Lung (tissue), 16 donors: ENCODE measurements around the gene SLC13A5. TPM values are rescaled to one million over a fixed set of nuclear protein-coding genes. Genes with fewer than 3 reads are reported as not detected.
A peak's percentile ranks its signal among the peaks of the same experiment; 100 is the strongest.

Experiments
- ATAC-seq: fragments of 200-7000 bp; cut with Tn5 transposase; one replicate; pipeline ENCODE4 v1.9.1; 2020; ENCODE audit warnings: moderate number of reproducible peaks; ENCODE audit not compliant: insufficient read depth, low FRiP score
- DNase-seq, 3 donors: peaks; one replicate each; pipeline ENCODE4 v3.0.0-alpha.2; 2013 to 2017
- H3K27ac ChIP-seq, 2 donors: one replicate each; pipeline ENCODE4 v1.5.1; 2013; ENCODE audit warnings: mild to moderate bottlenecking in 2 of 2, moderate library complexity in 2 of 2, control low read depth in 1 of 2, inconsistent platforms in 1 of 2, low read depth in 1 of 2, low read length in 1 of 2
- H3K27me3 ChIP-seq, 3 donors: one replicate each; pipeline ENCODE4 v1.5.1; 2013; ENCODE audit warnings: low read length in 2 of 3; ENCODE audit not compliant: control insufficient read depth in 3 of 3, insufficient read depth in 3 of 3
- H3K36me3 ChIP-seq, 4 donors: one replicate each; pipeline ENCODE4 v1.5.1; 2013; ENCODE audit warnings: low read length in 4 of 4, mild to moderate bottlenecking in 1 of 4, moderate library complexity in 1 of 4; ENCODE audit not compliant: control insufficient read depth in 4 of 4, insufficient read depth in 4 of 4
- H3K4me1 ChIP-seq, 5 donors: one replicate each; pipeline ENCODE4 v1.5.1; 2013; ENCODE audit warnings: low read length in 5 of 5, mild to moderate bottlenecking in 2 of 5, moderate library complexity in 1 of 5; ENCODE audit not compliant: control insufficient read depth in 5 of 5, insufficient read depth in 5 of 5
- H3K4me3 ChIP-seq: one replicate; pipeline ENCODE4 v1.5.1; 2013; ENCODE audit warnings: mild to moderate bottlenecking, control low read depth, moderate library complexity
- H3K9ac ChIP-seq, 2 donors: one replicate each; pipeline ENCODE4 v1.5.1; 2013; ENCODE audit warnings: low read length in 2 of 2, control low read depth in 1 of 2; ENCODE audit not compliant: insufficient read depth in 1 of 2
- H3K9me3 ChIP-seq, 4 donors: one replicate each; pipeline ENCODE4 v1.5.1; 2013; ENCODE audit warnings: low read length in 3 of 4, mild to moderate bottlenecking in 1 of 4, moderate library complexity in 1 of 4; ENCODE audit not compliant: control insufficient read depth in 4 of 4, insufficient read depth in 3 of 4
- WGBS, 2 donors: extraction: QIAGEN DNeasy Blood & Tissue Kit; methylation state at CpG; one replicate each; pipeline ENCODE4 v1.1.7; 2013; 5-methylcytosine and 5-hydroxymethylcytosine counted together
- long read RNA-seq, 5 donors: transcript quantifications; one replicate each; lab custom pipeline, GENCODE V29; 2026
- polyA plus RNA-seq, 2 donors: library from polyadenylated mRNA; stranded (reverse); fragments of 200-250 nt; gene quantifications; one replicate each; pipeline ENCODE4 v1.2.1, GENCODE V29; 2013
- total RNA-seq, 2 donors: library from RNA; depleted of rRNA in 1 of 2; stranded (reverse); fragments of >200 nt in 1 of 2; gene quantifications; one replicate each; pipeline ENCODE4 v1.2.1, GENCODE V29; 2014 to 2021
- TF ChIP-seq, protein P1 (sequence below): IDR thresholded peaks from 2 replicates; pipeline ENCODE4 v1.5.1; 2012; ENCODE audit warnings: mild to moderate bottlenecking; ENCODE audit errors: control extremely low read depth, extremely low read depth
- donor health status: control.
- donor health status: control.
- donor health status: Bipolar disorder and iron deficiency.
- donor health status: healthy.
- donor health status: DM: yes; HTN: yes; CAD: no.

The SLC13A5 gene
- total RNA-seq (under 1 TPM in 1 of 2 donors, not detected in 1; 0.18 TPM), polyA plus RNA-seq (not detected)
- long read RNA-seq, donor 1: 0 reads
- long read RNA-seq, donor 2: 0 reads
- long read RNA-seq, donor 3: 0 reads
- long read RNA-seq, donor 4, full-length matches to known transcripts: 2 of 2 reads
- long read RNA-seq, donor 4, partial matches to known transcripts: 0 of 2 reads
- long read RNA-seq, donor 4, other reads (novel, unspliced or antisense): 0 of 2 reads
- long read RNA-seq, donor 5, full-length matches to known transcripts: 1 of 1 reads
- long read RNA-seq, donor 5, partial matches to known transcripts: 0 of 1 reads
- long read RNA-seq, donor 5, other reads (novel, unspliced or antisense): 0 of 1 reads

DNA sequence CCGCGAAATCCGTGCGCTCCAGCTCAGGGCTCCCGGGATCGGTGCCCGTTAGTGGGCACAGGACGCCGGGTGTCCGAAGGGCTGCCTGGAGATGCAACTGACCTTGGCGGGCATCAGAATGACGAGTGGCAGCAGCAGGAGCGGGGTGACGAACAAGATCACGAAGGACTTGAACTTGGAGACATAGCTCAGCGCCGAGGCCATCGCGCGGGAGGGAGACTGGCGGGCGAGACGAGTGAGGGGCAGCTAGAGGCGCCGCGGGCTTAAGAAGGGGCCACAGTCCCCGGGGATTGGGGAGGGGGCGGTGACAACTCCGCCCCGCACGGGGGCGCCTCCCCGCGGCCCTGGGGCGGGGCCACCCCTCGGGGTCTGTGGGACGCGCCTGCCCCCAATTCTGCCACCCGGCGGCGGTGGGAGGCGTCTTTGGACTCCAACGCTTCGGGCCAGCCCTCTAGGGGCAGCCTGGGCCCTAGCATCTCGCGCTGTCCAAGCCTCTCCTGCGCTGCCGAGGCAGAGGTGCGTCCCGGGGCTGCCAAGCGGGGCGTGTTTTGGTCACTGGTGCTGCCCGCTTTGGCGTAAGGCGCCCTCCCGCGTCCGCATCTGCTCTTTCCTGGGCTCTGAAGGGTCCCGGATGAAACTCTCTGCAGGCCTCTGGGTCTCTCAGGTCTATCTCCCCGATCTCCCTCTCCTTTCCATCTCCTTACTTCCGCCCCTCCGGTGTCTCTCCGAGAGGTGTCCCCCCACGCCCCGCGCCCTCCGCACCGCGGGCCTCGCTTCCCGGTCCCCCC lies at the start of gene SLC13A5:
Gene SLC13A5, minus strand, starts transcription at position 240 of the 788 bp plus-strand sequence. Its CDS starts 36 bp downstream, at position 204.
- no peak within 1 kb of the TSS for H3K9ac ChIP-seq
- H3K36me3 ChIP-seq: no peaks in the 10 kb centered on the region
- ATAC-seq: no peak
- peaks cover 0 to 3% (median 0%) of the 10 kb centered on the region in 4 donors for H3K9me3 ChIP-seq
- H3K27ac ChIP-seq: no peak within 1 kb of the TSS
- TF ChIP-seq, protein P1, sequence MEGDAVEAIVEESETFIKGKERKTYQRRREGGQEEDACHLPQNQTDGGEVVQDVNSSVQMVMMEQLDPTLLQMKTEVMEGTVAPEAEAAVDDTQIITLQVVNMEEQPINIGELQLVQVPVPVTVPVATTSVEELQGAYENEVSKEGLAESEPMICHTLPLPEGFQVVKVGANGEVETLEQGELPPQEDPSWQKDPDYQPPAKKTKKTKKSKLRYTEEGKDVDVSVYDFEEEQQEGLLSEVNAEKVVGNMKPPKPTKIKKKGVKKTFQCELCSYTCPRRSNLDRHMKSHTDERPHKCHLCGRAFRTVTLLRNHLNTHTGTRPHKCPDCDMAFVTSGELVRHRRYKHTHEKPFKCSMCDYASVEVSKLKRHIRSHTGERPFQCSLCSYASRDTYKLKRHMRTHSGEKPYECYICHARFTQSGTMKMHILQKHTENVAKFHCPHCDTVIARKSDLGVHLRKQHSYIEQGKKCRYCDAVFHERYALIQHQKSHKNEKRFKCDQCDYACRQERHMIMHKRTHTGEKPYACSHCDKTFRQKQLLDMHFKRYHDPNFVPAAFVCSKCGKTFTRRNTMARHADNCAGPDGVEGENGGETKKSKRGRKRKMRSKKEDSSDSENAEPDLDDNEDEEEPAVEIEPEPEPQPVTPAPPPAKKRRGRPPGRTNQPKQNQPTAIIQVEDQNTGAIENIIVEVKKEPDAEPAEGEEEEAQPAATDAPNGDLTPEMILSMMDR: no peak
- peaks cover 0 to 34% (median 8%) of the 10 kb centered on the region in 3 donors for H3K27me3 ChIP-seq
- DNase-seq: peak; percentile 36 to 56 (median 42)
- WGBS, 2 donors: 2 to 3% methylated on average over 66 to 71 of the region's 71 CpGs
- no peak within 1 kb of the TSS for H3K4me3 ChIP-seq
- H3K4me1 ChIP-seq: peaks cover 0 to 13% (median 4%) of the 10 kb centered on the region in 5 donors

DNA sequence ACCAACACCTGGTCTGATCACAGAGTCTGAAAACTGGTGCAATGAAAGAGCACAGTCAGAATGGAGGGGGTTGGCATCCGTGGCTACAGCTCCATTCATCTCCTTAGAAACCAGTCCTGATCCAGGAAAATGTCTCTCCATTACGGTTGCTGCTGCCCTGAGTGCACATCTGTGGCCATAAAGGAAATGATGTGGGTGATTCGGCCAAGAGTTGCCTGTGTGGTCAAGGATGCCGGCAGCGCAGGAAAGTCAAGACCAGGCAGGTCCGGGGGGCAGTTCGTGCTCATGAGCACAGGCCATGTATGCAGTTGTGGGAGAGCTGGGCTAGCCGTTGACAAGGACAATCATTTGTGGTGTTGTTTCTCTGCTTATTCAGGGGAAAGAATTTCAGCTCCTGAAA lies 48.6 kb upstream of the SLC13A5 start:
- Histone ChIP-seq H3K4me3 (no peak overlapping the region), H3K9me3 (peaks cover 0 to 2% (median 1%) of the 10 kb centered on the region in 4 donors), H3K27me3 (no peaks in the 10 kb centered on the region), H3K27ac (no peak overlapping the region), H3K9ac (no peak overlapping the region), H3K4me1 (peaks cover 0 to 7% (median 0%) of the 10 kb centered on the region in 5 donors), H3K36me3 (peaks cover 3 to 34% (median 21%) of the 10 kb centered on the region in 4 donors)
- no peak for DNase-seq
- no peak for ATAC-seq
- TF ChIP-seq, protein P1: no peak
- 88 to 93% methylated on average over 8 of the region's 8 CpGs for WGBS, 2 donors

DNA sequence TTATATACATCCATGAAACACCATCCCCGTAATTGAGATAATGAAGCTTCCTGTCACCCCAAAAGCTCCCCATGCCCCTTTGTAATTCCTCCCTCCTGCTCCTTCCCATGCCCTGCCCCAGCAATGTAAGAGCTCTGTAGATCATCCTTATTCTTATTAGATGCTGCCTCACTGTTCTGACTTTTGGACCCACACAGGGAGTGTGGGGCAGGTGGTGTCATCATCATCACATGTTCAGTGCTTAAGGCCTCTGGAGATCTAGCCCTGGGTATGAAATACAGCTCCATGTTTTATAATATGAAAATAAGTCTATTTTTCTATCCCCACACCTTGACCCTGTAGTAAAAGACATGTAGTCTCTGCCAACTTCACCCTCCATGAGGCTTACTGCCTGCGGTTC lies 44.6 kb upstream of the SLC13A5 start:
- DNase-seq (no peak), ATAC-seq (no peak)
- TF ChIP-seq, protein P1: no peak
- Histone ChIP-seq H3K9me3 (no peaks in the 10 kb centered on the region), H3K4me1 (peaks cover 0 to 27% (median 2%) of the 10 kb centered on the region in 5 donors), H3K9ac (no peak overlapping the region), H3K4me3 (no peak overlapping the region), H3K36me3 (peaks cover 0 to 20% (median 7%) of the 10 kb centered on the region in 4 donors), H3K27me3 (no peaks in the 10 kb centered on the region), H3K27ac (no peak overlapping the region)
- WGBS, 2 donors: 86 to 98% methylated on average over 2 of the region's 2 CpGs
